HG02610 (cell line): ENCODE measurements around the gene PGBD4.
"Not testable (repeated sequence)": the region's sequence is repeated elsewhere in the genome, so short reads cannot be mapped to it uniquely, and the experiment has no call there.

ENCODE experiments used
- ATAC-seq: cut with Tn5 transposase; IDR thresholded peaks from one replicate; pipeline ENCODE4 v1.9.1; 2021; ENCODE audit warnings: mild to moderate bottlenecking, moderate library complexity; ENCODE audit not compliant: unreplicated experiment

PGBD4 gene

GRCh38 chr15:34111488-34111887, 9.6 kb downstream of the PGBD4 start:
- no peak for ATAC-seq

GRCh38 chr15:34114215-34114614, 12.3 kb downstream of the PGBD4 start:
- no peak for ATAC-seq

- ATAC-seq: no peak
Observed at GRCh38 chr15:34114739-34115138, 12.9 kb downstream of the PGBD4 start.

- no peak for ATAC-seq
Observed at GRCh38 chr15:34116620-34117019, 14.7 kb downstream of the PGBD4 start.

- no peak for ATAC-seq
Observed at GRCh38 chr15:34119291-34119690, 17.4 kb downstream of the PGBD4 start.

GRCh38 chr15:34120420-34120819, 18.5 kb downstream of the PGBD4 start:
- not testable (repeated sequence) for ATAC-seq

GRCh38 chr15:34121786-34122185, 19.9 kb downstream of the PGBD4 start:
- ATAC-seq: not testable (repeated sequence)

GRCh38 chr15:34122771-34123183, 20.9 kb downstream of the PGBD4 start:
- no peak for ATAC-seq

- ATAC-seq: no peak
Observed at GRCh38 chr15:34124651-34125050, 22.8 kb downstream of the PGBD4 start.

- ATAC-seq: no peak
Observed at GRCh38 chr15:34125945-34126344, 24.1 kb downstream of the PGBD4 start.

GRCh38 chr15:34126522-34126921, 24.6 kb downstream of the PGBD4 start:
- no peak for ATAC-seq

- no peak for ATAC-seq
Observed at GRCh38 chr15:34128898-34129297, 27.0 kb downstream of the PGBD4 start.

GRCh38 chr15:34132881-34133280, 31.0 kb downstream of the PGBD4 start:
- no peak for ATAC-seq

GRCh38 chr15:34133511-34133910, 31.6 kb downstream of the PGBD4 start:
- ATAC-seq: no peak

- ATAC-seq: no peak
Observed at GRCh38 chr15:34147371-34148140, 45.7 kb downstream of the PGBD4 start.

GRCh38 chr15:34154725-34155204, 52.9 kb downstream of the PGBD4 start:
- ATAC-seq: no peak

- no peak for ATAC-seq
Observed at GRCh38 chr15:34155859-34156258, 54.0 kb downstream of the PGBD4 start.
